PC-9 (cell line): ENCODE results near the gene ZSCAN31. TPM values are rescaled to one million over a fixed set of nuclear protein-coding genes. Genes with fewer than 3 reads are reported as not detected.

Experiments used
- Bru-seq: library from RNA; stranded (reverse); fragments of 400-500 nt; gene quantifications from one replicate; lab custom pipeline; 2021; lab: Mats Ljungman, UMichigan
- BruChase-seq, 2 experiments: library from RNA; stranded (reverse); fragments of 400-500 nt; gene quantifications; one replicate each; lab custom pipeline; 2021; lab: Mats Ljungman, UMichigan
- BruUV-seq: library from RNA; stranded (reverse); fragments of 400-500 nt; replicated peaks from 2 replicates; lab custom pipeline; 2021; lab: Mats Ljungman, UMichigan
- CTCF ChIA-PET: fragments of 300-600 bp; sonication (Branson Sonifier 250); formaldehyde crosslinking; loops from one replicate; lab custom pipeline; 2022; ENCODE audit warnings: antibody characterized with exemption; lab: Charles Lee
- POLR2A ChIA-PET: fragments of 300-600 bp; sonication (Branson Sonifier 250); formaldehyde crosslinking; loops from one replicate; lab custom pipeline; 2022; ENCODE audit warnings: antibody characterized with exemption; ENCODE audit not compliant: unreplicated experiment; lab: Charles Lee
- DNase-seq, 2 experiments: peaks; one replicate each; pipeline versions ENCODE4 v3.0.0 to v3.0.0-alpha.2; 2015 to 2022; ENCODE audit warnings: mixed read lengths in 1 of 2
- H2AFZ ChIP-seq: fragments of 200-600 bp; sonication (generic); 2 replicates; pipeline ENCODE4 v1.8.1; 2017; ENCODE audit warnings: antibody characterized with exemption
- H3F3A ChIP-seq: fragments of 200-600 bp; sonication (generic); 2 replicates; pipeline ENCODE4 v1.8.1; 2017; ENCODE audit warnings: antibody characterized with exemption, mild to moderate bottlenecking, low read depth; ENCODE audit not compliant: insufficient read depth
- H3K27ac ChIP-seq: fragments of 200-600 bp; sonication (generic); 2 replicates; pipeline ENCODE4 v1.6.1; 2016; ENCODE audit warnings: mixed run types
- H3K27me3 ChIP-seq: fragments of 200-600 bp; sonication (generic); 2 replicates; pipeline ENCODE4 v1.6.1; 2016; ENCODE audit warnings: low read depth, mixed run types; ENCODE audit not compliant: insufficient read depth
- H3K36me3 ChIP-seq: fragments of 200-600 bp; sonication (generic); 2 replicates; pipeline ENCODE4 v1.6.1; 2016; ENCODE audit warnings: low read depth, mixed run types
- H3K4me1 ChIP-seq: fragments of 200-600 bp; sonication (generic); replicated peaks from 2 replicates; pipeline ENCODE4 v1.6.1; 2016; ENCODE audit warnings: mixed run types; ENCODE audit not compliant: insufficient read depth
- H3K4me2 ChIP-seq: fragments of 200-600 bp; sonication (generic); 2 replicates; pipeline ENCODE4 v1.6.1; 2017; ENCODE audit warnings: mixed run types
- H3K4me3 ChIP-seq: fragments of 200-600 bp; sonication (generic); 2 replicates; pipeline ENCODE4 v1.6.1; 2016; ENCODE audit warnings: mixed run types
- H3K79me2 ChIP-seq: fragments of 200-600 bp; sonication (generic); 2 replicates; pipeline ENCODE4 v1.6.1; 2017; ENCODE audit warnings: low read depth, mixed run types
- H3K9me2 ChIP-seq: fragments of 200-600 bp; sonication (generic); 2 replicates; pipeline ENCODE4 v1.8.1; 2017; ENCODE audit warnings: mild to moderate bottlenecking; ENCODE audit not compliant: insufficient read depth
- H3K9me3 ChIP-seq: fragments of 200-600 bp; sonication (generic); 2 replicates; pipeline ENCODE4 v1.8.1; 2016; ENCODE audit warnings: low read depth; ENCODE audit not compliant: insufficient read depth
- H4K20me1 ChIP-seq: fragments of 200-600 bp; sonication (generic); 2 replicates; pipeline ENCODE4 v1.8.1; 2017; ENCODE audit not compliant: insufficient read depth
- EZH2 ChIP-seq: fragments of 200-600 bp; sonication (generic); IDR thresholded peaks from 2 replicates; pipeline ENCODE4 v1.8.0; 2017; ENCODE audit warnings: antibody characterized with exemption, low read depth
- intact Hi-C: fragments of 100-400 bp; cut with micrococcal nuclease; formaldehyde crosslinking; loops from one replicate; pipeline ENCODE4 v1.10.0; 2022; ENCODE audit not compliant: unreplicated experiment
- long read RNA-seq: library from polyadenylated mRNA; stranded (forward); transcript quantifications from one replicate; pipeline ENCODE4 v2.0.0, GENCODE V29; 2022
- total RNA-seq: library from RNA; stranded (reverse); gene quantifications from 2 replicates; pipeline ENCODE4 v1.2.3, GENCODE V29; 2021
- TF ChIP-seq, protein P1 (sequence below): fragments of 200-600 bp; sonication (generic); conservative IDR thresholded peaks from 2 replicates; pipeline ENCODE4 v1.6.1; 2017; ENCODE audit warnings: mixed run types, antibody characterized with exemption, mild to moderate bottlenecking, moderate library complexity

Gene ZSCAN31
- total RNA-seq (64.0 and 88.8 TPM in 2 replicates), Bru-seq, nascent RNA (percentile 91 among the genes with signal in this experiment), BruChase-seq, experiment 1, labeled RNA remaining after a 2-hour chase (percentile 95 among the genes with signal in this experiment), BruChase-seq, experiment 2, labeled RNA remaining after a 6-hour chase (percentile 76 among the genes with signal in this experiment)
- long read RNA-seq, partial matches to known transcripts, result 2 of 55 reads
- long read RNA-seq, other reads (novel, unspliced or antisense), result 48 of 55 reads

- Histone ChIP-seq H3K4me1 (peaks cover 7% of the 10 kb centered on the region; the same call in 1 of the 2 replicates), H3K79me2 (no peaks in the 10 kb centered on the region), H3K27ac (peak within 1 kb of the TSS; percentile 69), H3K9me2 (no peaks in the 10 kb centered on the region), H3K9me3 (0 out of 2 replicates have a peak, but pooled peaks cover 2% of the 10 kb centered on the region), H2AFZ (peak within 1 kb of the TSS; percentile 71), H3K27me3 (no peaks in the 10 kb centered on the region), H4K20me1 (no peaks in the 10 kb centered on the region), H3K36me3 (no peaks in the 10 kb centered on the region), H3F3A (0 out of 2 replicates have a peak, but pooled peaks cover 5% of the 10 kb centered on the region), H3K4me2 (peak within 1 kb of the TSS; percentile 67), H3K4me3 (peak within 1 kb of the TSS; percentile 49)
- DNase-seq, result peak; percentile 75 to 77
- TF ChIP-seq, protein P1, sequence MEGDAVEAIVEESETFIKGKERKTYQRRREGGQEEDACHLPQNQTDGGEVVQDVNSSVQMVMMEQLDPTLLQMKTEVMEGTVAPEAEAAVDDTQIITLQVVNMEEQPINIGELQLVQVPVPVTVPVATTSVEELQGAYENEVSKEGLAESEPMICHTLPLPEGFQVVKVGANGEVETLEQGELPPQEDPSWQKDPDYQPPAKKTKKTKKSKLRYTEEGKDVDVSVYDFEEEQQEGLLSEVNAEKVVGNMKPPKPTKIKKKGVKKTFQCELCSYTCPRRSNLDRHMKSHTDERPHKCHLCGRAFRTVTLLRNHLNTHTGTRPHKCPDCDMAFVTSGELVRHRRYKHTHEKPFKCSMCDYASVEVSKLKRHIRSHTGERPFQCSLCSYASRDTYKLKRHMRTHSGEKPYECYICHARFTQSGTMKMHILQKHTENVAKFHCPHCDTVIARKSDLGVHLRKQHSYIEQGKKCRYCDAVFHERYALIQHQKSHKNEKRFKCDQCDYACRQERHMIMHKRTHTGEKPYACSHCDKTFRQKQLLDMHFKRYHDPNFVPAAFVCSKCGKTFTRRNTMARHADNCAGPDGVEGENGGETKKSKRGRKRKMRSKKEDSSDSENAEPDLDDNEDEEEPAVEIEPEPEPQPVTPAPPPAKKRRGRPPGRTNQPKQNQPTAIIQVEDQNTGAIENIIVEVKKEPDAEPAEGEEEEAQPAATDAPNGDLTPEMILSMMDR, result no peak
- TF ChIP-seq EZH2, result no peak
- intact Hi-C loops, result no loop called here
- TSS peak; percentile 95 for BruUV-seq
- ChIA-PET CTCF (no interaction called here), POLR2A (interaction anchor here (0.5 to 0.6 kb wide), 5 partner anchors 21 to 1678 kb away, joined by 3 to 6 read pairs (median 3); no protein-coding TSS in a partner anchor)
These were observed at the start of gene ZSCAN31 for GRCh38 chr6:28335564-28336283. TSS of gene ZSCAN31 (minus strand) at chr6:28336148. CDS start at chr6:28329683, 6,465 bp downstream.

- Histone ChIP-seq H3K27ac (no peak overlapping the region), H3K4me3 (no peak overlapping the region)
These were observed 48.2 kb upstream of the ZSCAN31 start for GRCh38 chr6:28384143-28384533.

More at GRCh38 chr6:28384143-28384533, 48.2 kb upstream of the ZSCAN31 start:
- DNase-seq, result no peak
- TF ChIP-seq EZH2, result no peak
- TF ChIP-seq, protein P1, result no peak
- Histone ChIP-seq H3K79me2 (no peaks in the 10 kb centered on the region), H3F3A (peaks cover 18% of the 10 kb centered on the region; the same call in 1 of the 2 replicates), H3K27me3 (no peaks in the 10 kb centered on the region), H3K4me1 (peaks cover 8% of the 10 kb centered on the region; the same call in 1 of the 2 replicates), H3K9me2 (no peaks in the 10 kb centered on the region), H3K9me3 (peaks cover 1% of the 10 kb centered on the region; the same call in 1 of the 2 replicates), H4K20me1 (no peaks in the 10 kb centered on the region), H3K4me2 (peak overlapping the region; percentile 81), H3K36me3 (peaks cover 23% of the 10 kb centered on the region; the same call in 1 of the 2 replicates), H2AFZ (no peak overlapping the region)
- ChIA-PET POLR2A (interaction anchor here (0.9 to 1.1 kb wide), 2 partner anchors 491 to 574 kb away, joined by 3 read pairs; a partner anchor contains a TSS), CTCF (interaction anchor here (1.2 to 1.4 kb wide), 3 partner anchors 132 to 202 kb away, joined by 3 to 4 read pairs (median 3); partner anchors contain the start of gene ZKSCAN4)
- intact Hi-C loops, result no loop called here
- no TSS peak for BruUV-seq
